ENCODE measurements around the gene SORBS2. TPM values are rescaled to one million over a fixed set of nuclear protein-coding genes. Genes with fewer than 3 reads are reported as not detected.
"Not testable (repeated sequence)": the region's sequence is repeated elsewhere in the genome, so short reads cannot be mapped to it uniquely, and the experiment has no call there.

The SORBS2 gene
- total and polyA plus RNA-seq, 4 experiments from 2014 or later = not detected

DNA sequence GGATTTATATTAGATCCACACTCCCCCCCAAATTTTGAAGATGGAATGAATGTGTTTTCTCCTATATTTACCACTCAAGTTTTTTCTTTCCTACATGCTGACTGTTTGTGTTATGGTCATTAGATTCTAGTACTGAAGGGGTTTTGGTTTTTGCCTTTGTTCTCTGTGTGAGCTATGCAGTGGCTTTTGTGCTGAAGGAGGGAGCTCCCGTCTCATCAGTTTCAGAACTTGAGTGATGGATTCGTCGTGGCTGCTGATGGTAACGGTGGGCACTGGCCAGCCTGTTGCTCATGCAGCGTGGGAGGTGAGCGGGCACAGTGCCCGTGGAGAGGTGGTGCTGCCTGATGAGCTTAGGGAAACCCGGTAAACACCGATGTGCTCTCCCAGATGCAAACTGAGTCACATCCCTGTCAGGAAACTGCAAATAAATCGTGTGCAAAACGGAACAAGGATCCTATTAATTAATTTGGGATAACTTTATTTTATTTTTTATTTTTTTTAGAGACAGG, 101.5 kb downstream of the SORBS2 start:
- Mint-ChIP-seq H3K27me3 (peaks cover 10% of the 10 kb centered on the region in 2 donors), H3K9me3 (peaks cover 0 to 4% (median 0%) of the 10 kb centered on the region in 8 donors), H3K4me1 (no peaks in the 10 kb centered on the region), H3K27ac (no peak overlapping the region), H3K36me3 (no peaks in the 10 kb centered on the region), H3K4me3 (no peak overlapping the region)
- ChIA-PET CTCF (ENCODE audit: partially characterized antibody) (no interaction called here), POLR2A (ENCODE audit: partially characterized antibody) (no interaction called here)
- H3K4me3 ChIP-seq (ENCODE audit: low read length in 2 of 2) = no peak overlapping the region
- no peak overlapping the region for H3K27ac ChIP-seq (ENCODE audit: low read depth, low read length)
- no peaks in the 10 kb centered on the region for H3K4me1 ChIP-seq (ENCODE audit: insufficient read depth, low read length)
- no peak for DNase-seq
- H3K27me3 ChIP-seq (ENCODE audit: insufficient read depth, low read length) = no peaks in the 10 kb centered on the region
- H3K36me3 ChIP-seq (ENCODE audit: insufficient read depth, low read length) = no peaks in the 10 kb centered on the region
- no peaks in the 10 kb centered on the region for H3K9me3 ChIP-seq (ENCODE audit: control insufficient read depth in 1 of 2, low read length in 2 of 2)
- intact Hi-C loops (cut with micrococcal nuclease) = no loop called here

DNA sequence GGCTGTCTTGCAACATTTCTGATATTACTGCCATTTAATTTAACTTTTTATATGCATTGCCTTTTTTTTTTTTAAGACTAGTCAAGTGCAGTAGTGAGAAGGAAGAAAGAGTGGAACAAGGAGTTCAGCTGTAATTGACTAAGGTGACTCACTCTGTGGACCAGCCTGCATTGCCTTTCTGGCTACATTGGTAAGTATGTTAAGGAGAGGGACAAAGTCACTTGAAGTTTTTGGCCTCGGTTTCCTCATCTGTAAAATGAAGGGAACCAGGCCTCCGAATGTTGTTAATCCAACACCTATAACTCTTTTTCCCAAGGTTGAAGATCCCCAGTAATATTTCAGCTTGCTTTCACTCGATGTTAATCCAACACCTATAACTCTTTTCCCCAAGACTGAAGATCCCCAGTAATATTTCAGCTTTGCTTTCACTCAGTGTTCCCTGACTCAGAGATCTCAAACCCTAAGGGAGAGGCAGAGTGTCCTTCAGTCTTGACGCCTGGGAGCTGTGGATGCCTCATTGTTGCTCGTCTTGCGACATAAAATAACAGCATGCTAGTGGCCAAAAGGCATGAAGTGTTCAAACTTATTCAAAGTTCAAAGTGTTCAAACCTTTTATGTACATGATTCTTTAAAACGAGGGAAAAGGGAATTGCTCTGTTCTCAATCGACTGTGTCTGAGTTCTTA, 102.0 kb downstream of the SORBS2 start:
- H3K27ac ChIP-seq (ENCODE audit: low read depth, low read length) = no peak overlapping the region
- ChIA-PET POLR2A (ENCODE audit: partially characterized antibody) (no interaction called here), CTCF (ENCODE audit: partially characterized antibody) (no interaction called here)
- H3K4me1 ChIP-seq (ENCODE audit: insufficient read depth, low read length) = no peaks in the 10 kb centered on the region
- peaks cover 10% of the 10 kb centered on the region in 2 donors for H3K27me3 Mint-ChIP-seq
- peaks cover 0 to 4% (median under 1%) of the 10 kb centered on the region in 8 donors for H3K9me3 Mint-ChIP-seq
- DNase-seq = no peak
- no peaks in the 10 kb centered on the region for H3K4me1 Mint-ChIP-seq
- H3K4me3 Mint-ChIP-seq = no peak overlapping the region
- no peak overlapping the region for H3K27ac Mint-ChIP-seq
- intact Hi-C loops (cut with micrococcal nuclease) = no loop called here
- H3K9me3 ChIP-seq (ENCODE audit: control insufficient read depth in 1 of 2, low read length in 2 of 2) = no peaks in the 10 kb centered on the region
- no peaks in the 10 kb centered on the region for H3K27me3 ChIP-seq (ENCODE audit: insufficient read depth, low read length)
- no peaks in the 10 kb centered on the region for H3K36me3 ChIP-seq (ENCODE audit: insufficient read depth, low read length)
- H3K36me3 Mint-ChIP-seq = no peaks in the 10 kb centered on the region
- H3K4me3 ChIP-seq (ENCODE audit: low read length in 2 of 2) = no peak overlapping the region

DNA sequence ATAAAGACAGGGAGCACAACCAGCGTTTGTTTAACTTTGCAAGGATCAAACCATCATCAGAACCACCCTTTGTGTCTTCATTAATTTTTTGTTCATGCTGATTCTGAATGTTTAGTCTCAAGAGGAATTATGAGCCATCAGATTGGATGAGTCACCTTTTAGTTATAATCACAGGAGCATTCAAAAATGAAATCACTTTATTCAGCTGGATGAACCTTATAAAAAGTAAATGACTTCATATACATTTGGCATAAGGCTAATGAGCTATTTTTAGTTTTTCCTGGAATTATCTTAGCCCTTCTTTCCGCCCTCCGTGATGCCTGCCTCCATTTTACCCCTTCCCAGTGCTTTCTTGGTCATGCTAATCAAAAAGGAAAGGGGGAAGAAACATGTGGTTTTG, 103.6 kb downstream of the SORBS2 start:
- Mint-ChIP-seq H3K4me3 (no peak overlapping the region), H3K36me3 (no peaks in the 10 kb centered on the region), H3K9me3 (peaks cover 0 to 6% (median 2%) of the 10 kb centered on the region in 8 donors), H3K27me3 (peaks cover 7 to 10% of the 10 kb centered on the region in 2 donors), H3K4me1 (no peaks in the 10 kb centered on the region), H3K27ac (no peak overlapping the region)
- H3K27me3 ChIP-seq (ENCODE audit: insufficient read depth, low read length) = no peaks in the 10 kb centered on the region
- intact Hi-C loops (cut with micrococcal nuclease) = no loop called here
- DNase-seq = no peak
- H3K4me1 ChIP-seq (ENCODE audit: insufficient read depth, low read length) = no peaks in the 10 kb centered on the region
- no peak overlapping the region for H3K27ac ChIP-seq (ENCODE audit: low read depth, low read length)
- no peaks in the 10 kb centered on the region for H3K9me3 ChIP-seq (ENCODE audit: control insufficient read depth in 1 of 2, low read length in 2 of 2)
- H3K36me3 ChIP-seq (ENCODE audit: insufficient read depth, low read length) = no peaks in the 10 kb centered on the region
- no peak overlapping the region for H3K4me3 ChIP-seq (ENCODE audit: low read length in 2 of 2)
- POLR2A ChIA-PET (ENCODE audit: partially characterized antibody) = no interaction called here
- CTCF ChIA-PET (ENCODE audit: partially characterized antibody) = no interaction called here

DNA sequence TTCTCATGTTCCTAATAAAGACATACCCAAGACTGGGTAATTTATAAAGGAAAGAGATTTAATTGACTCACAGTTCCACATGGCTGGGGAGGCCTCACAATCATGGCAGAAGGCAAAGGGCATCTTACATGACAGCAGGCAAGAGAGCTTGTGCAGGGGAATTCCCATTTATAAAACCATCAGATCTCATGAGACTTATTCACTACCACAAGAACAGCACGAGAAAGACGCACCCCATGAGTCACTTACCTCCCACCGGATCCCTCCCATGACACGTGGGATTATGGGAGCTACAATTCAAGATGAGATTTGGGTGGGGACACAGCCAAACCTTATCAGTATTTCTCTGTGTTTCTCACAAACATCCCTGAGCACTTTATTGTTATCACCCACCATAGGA, 104.4 kb downstream of the SORBS2 start:
- H3K36me3 Mint-ChIP-seq; H3K27me3 ChIP-seq (ENCODE audit: insufficient read depth, low read length); H3K4me3 Mint-ChIP-seq; H3K9me3 Mint-ChIP-seq; H3K27ac ChIP-seq (ENCODE audit: low read depth, low read length); H3K27me3 Mint-ChIP-seq; H3K9me3 ChIP-seq (ENCODE audit: control insufficient read depth in 1 of 2, low read length in 2 of 2); DNase-seq; CTCF ChIA-PET (ENCODE audit: partially characterized antibody); POLR2A ChIA-PET (ENCODE audit: partially characterized antibody); intact Hi-C loops (cut with micrococcal nuclease); H3K4me1 ChIP-seq (ENCODE audit: insufficient read depth, low read length); H3K27ac Mint-ChIP-seq; H3K4me3 ChIP-seq (ENCODE audit: low read length in 2 of 2); H3K36me3 ChIP-seq (ENCODE audit: insufficient read depth, low read length); H3K4me1 Mint-ChIP-seq: not testable (repeated sequence)

DNA sequence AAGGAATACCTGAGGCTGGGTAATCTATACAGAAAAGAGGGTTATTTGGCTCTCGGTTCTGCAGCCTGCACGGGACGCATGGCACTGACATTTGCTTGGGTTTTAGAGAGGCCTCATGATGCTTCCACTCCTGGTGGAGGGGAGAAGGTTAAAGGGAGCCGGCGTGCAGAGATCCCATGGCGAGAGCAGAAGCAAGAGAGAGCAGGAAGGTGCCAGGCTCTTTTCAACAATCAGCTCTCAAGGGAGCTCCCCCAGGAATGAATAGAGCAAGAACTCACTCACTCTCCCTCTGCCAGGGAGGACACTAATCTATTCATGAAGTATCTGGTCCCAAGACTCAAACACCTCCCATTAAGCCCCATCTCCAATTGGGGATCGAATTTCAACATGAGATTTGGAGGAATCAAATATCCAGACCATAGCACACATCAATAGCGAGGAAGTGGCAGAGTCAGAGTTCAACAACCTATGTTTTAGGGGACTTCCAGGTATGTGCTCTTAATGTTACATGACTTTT, 109.8 kb downstream of the SORBS2 start:
- ChIA-PET CTCF (ENCODE audit: partially characterized antibody) (no interaction called here), POLR2A (ENCODE audit: partially characterized antibody) (no interaction called here)
- Mint-ChIP-seq H3K36me3 (no peaks in the 10 kb centered on the region), H3K9me3 (peaks cover 0 to 7% (median 2%) of the 10 kb centered on the region in 8 donors), H3K4me3 (no peak overlapping the region), H3K27me3 (peaks cover 0 to 6% of the 10 kb centered on the region in 2 donors), H3K4me1 (no peaks in the 10 kb centered on the region), H3K27ac (no peak overlapping the region)
- Histone ChIP-seq H3K27me3 (ENCODE audit: insufficient read depth, low read length) (no peaks in the 10 kb centered on the region), H3K27ac (ENCODE audit: low read depth, low read length) (no peak overlapping the region), H3K4me1 (ENCODE audit: insufficient read depth, low read length) (no peaks in the 10 kb centered on the region), H3K4me3 (ENCODE audit: low read length in 2 of 2) (no peak overlapping the region), H3K9me3 (ENCODE audit: control insufficient read depth in 1 of 2, low read length in 2 of 2) (no peaks in the 10 kb centered on the region), H3K36me3 (ENCODE audit: insufficient read depth, low read length) (no peaks in the 10 kb centered on the region)
- no peak for DNase-seq
- intact Hi-C loops (cut with micrococcal nuclease) = no loop called here

DNA sequence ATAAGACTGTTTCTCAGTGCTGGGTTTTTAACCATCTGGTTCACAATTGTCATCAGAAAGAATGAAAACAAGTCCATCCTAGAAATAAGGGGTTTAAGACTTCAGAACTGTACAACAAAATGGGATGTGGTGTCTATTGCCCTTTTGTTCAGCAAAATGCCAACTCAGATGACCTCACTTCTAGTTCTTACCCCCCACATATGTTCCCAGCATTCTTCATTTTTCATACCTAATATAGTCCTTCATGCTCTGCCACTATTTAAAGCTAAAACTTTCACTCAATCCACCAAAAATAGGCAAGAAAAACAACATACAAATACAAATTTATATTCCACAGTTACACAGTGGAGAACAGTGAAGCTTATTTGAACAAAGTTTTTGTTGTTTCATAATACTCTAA, 111.4 kb downstream of the SORBS2 start:
- H3K36me3 ChIP-seq (ENCODE audit: insufficient read depth, low read length) = no peaks in the 10 kb centered on the region
- POLR2A ChIA-PET (ENCODE audit: partially characterized antibody) = no interaction called here

DNA sequence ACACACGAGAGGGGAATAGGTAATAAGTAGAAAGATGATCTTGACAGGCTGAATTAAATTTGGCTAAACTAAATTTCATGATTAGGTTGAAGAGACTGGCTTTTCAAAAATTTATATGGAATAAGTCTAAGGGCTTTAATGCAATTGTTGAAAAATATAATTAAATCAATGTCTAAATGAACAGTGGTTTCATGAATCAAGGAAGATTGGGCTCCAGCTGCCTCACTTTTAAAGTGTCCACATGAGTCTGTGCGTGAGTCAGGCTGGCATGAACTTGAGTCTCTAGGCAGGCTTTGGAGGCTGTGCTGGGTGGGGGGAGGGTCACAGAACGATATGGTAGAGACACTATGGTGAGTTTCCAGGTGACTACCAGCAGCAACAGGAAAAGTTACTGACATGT, 111.9 kb downstream of the SORBS2 start:
- no peak overlapping the region for H3K4me3 ChIP-seq (ENCODE audit: low read length in 2 of 2)
- no peaks in the 10 kb centered on the region for H3K36me3 Mint-ChIP-seq
- peaks cover 0 to 7% (median 0%) of the 10 kb centered on the region in 8 donors for H3K9me3 Mint-ChIP-seq
- ChIA-PET CTCF (ENCODE audit: partially characterized antibody) (no interaction called here), POLR2A (ENCODE audit: partially characterized antibody) (no interaction called here)
- H3K27me3 Mint-ChIP-seq = peaks cover 0 to 6% of the 10 kb centered on the region in 2 donors
- DNase-seq = no peak
- H3K27ac ChIP-seq (ENCODE audit: low read depth, low read length) = no peak overlapping the region
- intact Hi-C loops (cut with micrococcal nuclease) = no loop called here
- no peaks in the 10 kb centered on the region for H3K4me1 Mint-ChIP-seq
- H3K9me3 ChIP-seq (ENCODE audit: control insufficient read depth in 1 of 2, low read length in 2 of 2) = no peaks in the 10 kb centered on the region
- H3K4me3 Mint-ChIP-seq = no peak overlapping the region
- no peaks in the 10 kb centered on the region for H3K36me3 ChIP-seq (ENCODE audit: insufficient read depth, low read length)
- H3K4me1 ChIP-seq (ENCODE audit: insufficient read depth, low read length) = no peaks in the 10 kb centered on the region
- H3K27me3 ChIP-seq (ENCODE audit: insufficient read depth, low read length) = no peaks in the 10 kb centered on the region
- H3K27ac Mint-ChIP-seq = no peak overlapping the region

More for the DNA sequence above, 111.4 kb downstream of the SORBS2 start:
- H3K27ac Mint-ChIP-seq = no peak overlapping the region
- Histone ChIP-seq H3K4me1 (ENCODE audit: insufficient read depth, low read length) (no peaks in the 10 kb centered on the region), H3K27ac (ENCODE audit: low read depth, low read length) (no peak overlapping the region), H3K9me3 (ENCODE audit: control insufficient read depth in 1 of 2, low read length in 2 of 2) (no peaks in the 10 kb centered on the region), H3K27me3 (ENCODE audit: insufficient read depth, low read length) (no peaks in the 10 kb centered on the region), H3K4me3 (ENCODE audit: low read length in 2 of 2) (no peak overlapping the region)
- peaks cover 0 to 6% of the 10 kb centered on the region in 2 donors for H3K27me3 Mint-ChIP-seq
- no peaks in the 10 kb centered on the region for H3K4me1 Mint-ChIP-seq
- intact Hi-C loops (cut with micrococcal nuclease) = no loop called here
- CTCF ChIA-PET (ENCODE audit: partially characterized antibody) = no interaction called here
- peaks cover 0 to 7% (median 0%) of the 10 kb centered on the region in 8 donors for H3K9me3 Mint-ChIP-seq
- H3K4me3 Mint-ChIP-seq = no peak overlapping the region
- H3K36me3 Mint-ChIP-seq = no peaks in the 10 kb centered on the region
- no peak for DNase-seq

All from CD4-positive, alpha-beta memory T cell (primary cell).